Astrocyte of the spinal cord (primary cell): ENCODE data around the gene CLCNKB.

Experiments used
- DNase-seq: peaks from one replicate; pipeline ENCODE4 v3.0.0; 2011; ENCODE audit warnings: low read depth, low spot score
- H3K4me3 ChIP-seq: 2 replicates; pipeline ENCODE4 v1.5.1; 2011; ENCODE audit warnings: low read depth, mild to moderate bottlenecking, low read length, moderate library complexity
- in situ Hi-C: cut with HindIII; loops from 2 replicates; pipeline ENCODE4 v1.10.0; 2017; ENCODE audit warnings: low sequenced_read_pairs
- TF ChIP-seq, protein P1 (sequence below): IDR thresholded peaks from 2 replicates; pipeline ENCODE4 v1.5.1; 2012; ENCODE audit warnings: low read depth, mild to moderate bottlenecking, low read length, inconsistent platforms

Gene CLCNKB

DNA sequence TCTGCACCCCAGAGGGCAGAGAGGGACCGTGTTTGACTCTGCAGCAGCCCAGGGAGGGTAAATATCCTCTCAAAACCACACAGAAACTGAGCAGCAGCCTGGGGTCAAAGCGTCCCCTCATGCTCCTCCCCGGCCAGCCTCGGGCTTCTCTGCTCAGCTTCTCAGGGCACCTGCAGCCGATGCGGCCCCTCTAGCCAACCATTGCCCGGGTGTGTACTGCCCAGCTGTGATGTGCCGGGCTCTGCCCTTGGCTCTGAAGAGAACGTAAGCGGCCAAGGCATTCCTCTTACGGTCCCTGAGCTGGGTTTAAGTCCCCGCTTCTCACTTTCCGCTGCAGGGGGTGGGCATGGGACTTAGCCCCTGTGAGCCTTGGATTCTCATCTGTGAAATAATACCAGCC is 24.4 kb downstream of the CLCNKB start:
- no peak for DNase-seq
- H3K4me3 ChIP-seq = no peak overlapping the region
- in situ Hi-C loops = no loop called here
- TF ChIP-seq, protein P1, sequence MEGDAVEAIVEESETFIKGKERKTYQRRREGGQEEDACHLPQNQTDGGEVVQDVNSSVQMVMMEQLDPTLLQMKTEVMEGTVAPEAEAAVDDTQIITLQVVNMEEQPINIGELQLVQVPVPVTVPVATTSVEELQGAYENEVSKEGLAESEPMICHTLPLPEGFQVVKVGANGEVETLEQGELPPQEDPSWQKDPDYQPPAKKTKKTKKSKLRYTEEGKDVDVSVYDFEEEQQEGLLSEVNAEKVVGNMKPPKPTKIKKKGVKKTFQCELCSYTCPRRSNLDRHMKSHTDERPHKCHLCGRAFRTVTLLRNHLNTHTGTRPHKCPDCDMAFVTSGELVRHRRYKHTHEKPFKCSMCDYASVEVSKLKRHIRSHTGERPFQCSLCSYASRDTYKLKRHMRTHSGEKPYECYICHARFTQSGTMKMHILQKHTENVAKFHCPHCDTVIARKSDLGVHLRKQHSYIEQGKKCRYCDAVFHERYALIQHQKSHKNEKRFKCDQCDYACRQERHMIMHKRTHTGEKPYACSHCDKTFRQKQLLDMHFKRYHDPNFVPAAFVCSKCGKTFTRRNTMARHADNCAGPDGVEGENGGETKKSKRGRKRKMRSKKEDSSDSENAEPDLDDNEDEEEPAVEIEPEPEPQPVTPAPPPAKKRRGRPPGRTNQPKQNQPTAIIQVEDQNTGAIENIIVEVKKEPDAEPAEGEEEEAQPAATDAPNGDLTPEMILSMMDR = no peak

GRCh38 chr1:16068356-16069270 is 25.0 kb downstream of the CLCNKB start:
- peak; percentile 11 for DNase-seq
- TF ChIP-seq, protein P1 = no peak
- no peak overlapping the region for H3K4me3 ChIP-seq
- in situ Hi-C loops = no loop called here

DNA sequence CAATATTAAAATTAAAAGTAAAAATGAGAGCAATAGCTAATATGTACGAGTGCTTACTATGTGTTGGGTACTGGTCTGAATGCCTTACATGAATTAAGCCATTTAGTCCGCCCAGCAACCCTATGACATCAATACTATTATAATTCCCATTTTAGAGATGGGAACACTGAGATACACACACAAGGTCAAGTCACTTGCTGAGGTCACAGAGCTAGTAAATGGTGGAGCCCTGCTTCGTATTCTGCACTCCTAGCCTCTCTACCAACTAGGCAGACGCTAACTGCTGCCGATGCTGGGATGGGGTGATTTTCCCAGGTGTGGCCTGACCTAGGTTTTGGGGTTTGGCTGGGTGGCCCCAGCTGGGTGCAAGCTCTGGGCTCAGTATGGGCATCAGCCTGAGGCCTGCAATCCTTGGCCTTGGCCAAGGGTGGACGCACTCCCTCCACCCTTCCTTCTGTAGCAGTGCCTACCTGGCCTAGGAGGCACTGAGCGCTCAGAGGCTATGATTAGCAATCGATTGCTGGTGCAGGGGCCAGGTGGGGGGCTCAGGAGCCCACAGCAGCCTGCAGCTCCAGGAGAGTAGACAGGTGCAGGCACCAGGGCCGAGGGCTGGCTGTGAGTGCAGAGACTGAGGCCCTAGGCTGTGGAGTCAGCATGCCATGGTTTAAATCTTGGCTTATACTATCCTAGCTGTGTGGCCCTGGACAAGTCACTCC is 27.2 kb downstream of the CLCNKB start:
- no peak for DNase-seq
- in situ Hi-C loops = no loop called here
- TF ChIP-seq, protein P1 = no peak

GRCh38 chr1:16071614-16072013 is 28.0 kb downstream of the CLCNKB start:
- TF ChIP-seq, protein P1 = no peak
- in situ Hi-C loops = no loop called here
- no peak for DNase-seq
- H3K4me3 ChIP-seq = no peak overlapping the region

More for the DNA sequence above, 27.2 kb downstream of the CLCNKB start:
- no peak overlapping the region for H3K4me3 ChIP-seq

DNA sequence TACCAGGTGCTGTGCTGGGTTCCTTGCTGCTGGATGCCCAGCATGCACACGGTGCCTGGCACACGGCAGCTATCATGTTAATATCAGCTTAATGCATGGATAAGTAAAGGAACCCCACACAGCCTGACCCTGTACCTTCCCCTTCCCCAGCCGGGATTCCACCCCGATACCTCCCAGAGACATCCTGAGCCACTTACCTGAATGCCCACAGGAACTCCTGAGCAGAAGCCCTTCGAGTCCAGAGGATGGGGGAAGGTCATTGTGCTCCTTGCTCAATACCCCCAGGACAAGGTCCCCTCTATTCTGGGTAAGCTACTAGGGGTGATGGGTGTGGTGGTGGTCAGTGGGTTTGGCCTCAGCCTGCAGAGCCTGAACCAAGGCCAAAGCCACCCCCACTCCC is 28.5 kb downstream of the CLCNKB start:
- no peak for DNase-seq
- TF ChIP-seq, protein P1 = no peak
- H3K4me3 ChIP-seq = no peak overlapping the region
- in situ Hi-C loops = no loop called here

DNA sequence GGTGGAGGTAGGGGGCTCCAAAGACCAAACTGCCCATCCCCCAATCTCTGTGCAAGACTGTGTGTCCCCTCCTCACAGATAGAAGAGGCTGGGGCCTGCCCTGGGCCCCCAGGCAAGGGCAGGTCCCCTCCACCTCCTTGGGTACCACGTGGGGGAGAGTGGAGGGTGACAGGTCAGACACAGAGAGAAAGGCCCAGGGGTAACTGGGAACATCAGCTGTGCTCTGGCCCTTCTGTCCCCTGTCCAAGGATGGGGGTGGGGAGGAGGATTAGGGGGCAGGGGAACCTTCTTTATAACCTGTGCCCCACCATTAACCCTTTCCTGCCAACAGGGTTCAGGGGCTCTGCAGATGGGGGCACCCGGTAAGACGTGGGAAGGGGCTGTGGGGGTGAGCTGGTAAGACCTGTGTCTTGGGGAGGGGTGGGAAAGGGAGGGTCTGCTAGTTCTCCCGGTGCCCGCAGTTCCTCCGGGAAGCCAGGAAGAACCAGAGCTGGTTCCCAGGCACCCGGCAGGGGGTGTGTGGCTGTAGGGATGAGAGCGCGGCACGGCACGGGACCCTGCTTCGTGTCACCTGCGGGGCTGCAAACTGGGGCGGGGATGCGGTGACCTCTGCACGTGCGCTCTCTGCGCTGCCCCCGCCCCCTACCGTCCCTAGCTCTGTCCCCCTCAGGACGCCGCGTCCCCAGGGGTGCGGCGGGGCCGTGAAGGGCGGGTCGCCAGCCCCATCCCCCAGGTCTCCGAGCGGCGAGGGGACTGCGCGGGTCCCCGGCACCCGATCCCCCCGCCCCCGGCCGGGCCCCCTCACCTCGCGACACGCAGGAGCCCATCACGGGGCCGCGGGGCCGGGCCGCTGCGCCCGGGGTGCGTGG is 29.3 kb downstream of the CLCNKB start:
- TF ChIP-seq, protein P1 = peak; percentile 12
- no peak for DNase-seq
- peak overlapping the region; percentile 12 for H3K4me3 ChIP-seq
- in situ Hi-C loops = no loop called here
